GM10248 (cell line): ENCODE data around the gene ZBTB24.
"Not testable (repeated sequence)": the region's sequence is repeated elsewhere in the genome, so short reads cannot be mapped to it uniquely, and the experiment has no call there.

Source experiments
- CTCF ChIA-PET: fragments of 300-600 bp; sonication (Branson Sonifier 250); formaldehyde crosslinking; extraction: SDS; loops from one replicate; lab custom pipeline; 2021; ENCODE audit warnings: antibody characterized with exemption; lab: Yijun Ruan, JAX
- POLR2A ChIA-PET: fragments of 350-650 bp; sonication (Branson Sonifier 250); formaldehyde crosslinking; extraction: SDS; loops from one replicate; lab custom pipeline; 2020; ENCODE audit warnings: antibody characterized with exemption; lab: Yijun Ruan, JAX
- DNase-seq: peaks from one replicate; pipeline ENCODE4 v3.0.0; 2012; ENCODE audit errors: extremely low spot score
- TF ChIP-seq, protein P1 (sequence below): IDR thresholded peaks from 2 replicates; pipeline ENCODE4 v1.5.1; 2012; ENCODE audit warnings: mild to moderate bottlenecking, low read depth; ENCODE audit errors: extremely low read depth, missing control alignments, control extremely low read depth

Gene ZBTB24

DNA sequence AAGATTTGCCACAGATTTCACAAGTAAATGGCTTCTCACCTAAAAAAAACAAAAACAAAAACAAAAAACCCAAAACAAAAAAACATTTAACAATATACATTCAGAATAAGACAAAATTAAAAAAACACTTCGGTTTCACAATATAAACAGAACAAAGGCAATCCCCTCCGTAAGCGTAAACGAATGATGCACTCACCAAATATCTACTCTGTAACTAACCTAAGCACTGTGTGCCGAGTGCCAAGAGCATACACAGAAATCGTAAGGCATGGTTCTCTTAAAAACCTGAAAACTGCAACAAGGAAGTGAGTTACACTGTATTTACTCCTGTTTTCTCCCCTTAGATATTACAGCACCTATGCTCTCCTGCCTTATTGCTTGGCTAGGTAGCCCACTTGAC, 15.3 kb downstream of the ZBTB24 start:
- TF ChIP-seq, protein P1, sequence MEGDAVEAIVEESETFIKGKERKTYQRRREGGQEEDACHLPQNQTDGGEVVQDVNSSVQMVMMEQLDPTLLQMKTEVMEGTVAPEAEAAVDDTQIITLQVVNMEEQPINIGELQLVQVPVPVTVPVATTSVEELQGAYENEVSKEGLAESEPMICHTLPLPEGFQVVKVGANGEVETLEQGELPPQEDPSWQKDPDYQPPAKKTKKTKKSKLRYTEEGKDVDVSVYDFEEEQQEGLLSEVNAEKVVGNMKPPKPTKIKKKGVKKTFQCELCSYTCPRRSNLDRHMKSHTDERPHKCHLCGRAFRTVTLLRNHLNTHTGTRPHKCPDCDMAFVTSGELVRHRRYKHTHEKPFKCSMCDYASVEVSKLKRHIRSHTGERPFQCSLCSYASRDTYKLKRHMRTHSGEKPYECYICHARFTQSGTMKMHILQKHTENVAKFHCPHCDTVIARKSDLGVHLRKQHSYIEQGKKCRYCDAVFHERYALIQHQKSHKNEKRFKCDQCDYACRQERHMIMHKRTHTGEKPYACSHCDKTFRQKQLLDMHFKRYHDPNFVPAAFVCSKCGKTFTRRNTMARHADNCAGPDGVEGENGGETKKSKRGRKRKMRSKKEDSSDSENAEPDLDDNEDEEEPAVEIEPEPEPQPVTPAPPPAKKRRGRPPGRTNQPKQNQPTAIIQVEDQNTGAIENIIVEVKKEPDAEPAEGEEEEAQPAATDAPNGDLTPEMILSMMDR, result no peak
- CTCF ChIA-PET, result no interaction called here
- POLR2A ChIA-PET, result no interaction called here
- no peak for DNase-seq

DNA sequence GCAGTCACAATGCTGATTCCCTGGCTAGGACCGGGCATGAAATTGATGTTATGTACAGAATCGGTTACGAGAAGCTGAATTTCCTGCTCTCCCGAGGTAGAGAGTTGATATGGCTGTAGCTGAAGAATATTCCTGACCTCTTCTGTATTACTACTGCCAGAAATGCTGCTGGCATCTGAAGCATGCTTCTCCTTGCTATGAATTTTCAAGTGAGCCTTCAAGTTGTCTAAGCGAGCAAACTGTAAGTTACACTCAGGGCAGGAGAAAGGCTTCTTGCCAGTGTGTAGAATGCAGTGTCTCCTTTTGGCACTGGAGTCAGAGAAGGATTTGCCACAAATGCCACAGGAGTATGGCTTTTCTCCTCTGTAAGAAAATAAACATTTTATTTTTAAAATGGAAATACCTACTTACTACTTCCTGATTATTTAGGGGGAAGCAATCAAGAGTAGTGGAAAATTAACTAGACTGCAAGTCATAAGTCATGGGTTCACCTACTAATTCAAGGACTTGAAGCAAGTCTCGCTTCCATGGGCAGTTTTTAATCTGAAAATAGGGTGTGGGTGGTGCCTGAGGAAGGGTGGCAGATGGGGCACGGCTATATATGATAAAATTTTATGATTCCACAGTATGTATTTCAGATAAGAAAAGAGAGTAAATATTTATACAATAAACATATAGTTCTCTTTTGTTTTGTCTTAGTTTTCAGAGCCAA, 16.7 kb downstream of the ZBTB24 start:
- ChIA-PET POLR2A (no interaction called here), CTCF (interaction anchor here (1.1 to 2.7 kb wide), 2 partner anchors 11 to 16 kb away, joined by 4 to 11 read pairs; partner anchors contain the start of genes MICAL1 and ZBTB24)
- TF ChIP-seq, protein P1, result no peak
- no peak for DNase-seq

DNA sequence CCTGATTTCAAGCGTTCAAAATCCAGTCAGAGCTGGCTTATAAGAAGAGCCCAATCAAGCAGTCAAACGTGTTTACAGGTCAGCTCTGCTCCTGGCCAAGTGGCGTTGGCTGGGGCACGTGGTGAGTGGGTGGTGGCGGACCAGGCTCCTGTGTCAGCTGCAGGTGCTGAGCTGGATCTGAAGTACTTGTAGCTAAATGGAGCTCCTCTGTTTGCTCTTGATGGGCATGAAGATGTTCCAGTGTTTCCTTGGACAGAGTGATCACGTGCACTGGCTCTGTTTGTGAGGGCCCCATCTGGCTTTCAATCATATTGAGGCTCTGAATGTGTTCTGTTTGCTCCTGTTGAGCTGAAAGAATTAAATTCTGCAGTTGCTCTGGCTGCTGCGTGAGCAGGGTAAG, 17.2 kb downstream of the ZBTB24 start:
- ChIA-PET CTCF (interaction anchor here (1.1 to 2.7 kb wide), 2 partner anchors 10 to 17 kb away, joined by 4 to 11 read pairs; partner anchors contain the start of genes MICAL1 and ZBTB24), POLR2A (no interaction called here)
- TF ChIP-seq, protein P1, result no peak
- DNase-seq, result no peak

DNA sequence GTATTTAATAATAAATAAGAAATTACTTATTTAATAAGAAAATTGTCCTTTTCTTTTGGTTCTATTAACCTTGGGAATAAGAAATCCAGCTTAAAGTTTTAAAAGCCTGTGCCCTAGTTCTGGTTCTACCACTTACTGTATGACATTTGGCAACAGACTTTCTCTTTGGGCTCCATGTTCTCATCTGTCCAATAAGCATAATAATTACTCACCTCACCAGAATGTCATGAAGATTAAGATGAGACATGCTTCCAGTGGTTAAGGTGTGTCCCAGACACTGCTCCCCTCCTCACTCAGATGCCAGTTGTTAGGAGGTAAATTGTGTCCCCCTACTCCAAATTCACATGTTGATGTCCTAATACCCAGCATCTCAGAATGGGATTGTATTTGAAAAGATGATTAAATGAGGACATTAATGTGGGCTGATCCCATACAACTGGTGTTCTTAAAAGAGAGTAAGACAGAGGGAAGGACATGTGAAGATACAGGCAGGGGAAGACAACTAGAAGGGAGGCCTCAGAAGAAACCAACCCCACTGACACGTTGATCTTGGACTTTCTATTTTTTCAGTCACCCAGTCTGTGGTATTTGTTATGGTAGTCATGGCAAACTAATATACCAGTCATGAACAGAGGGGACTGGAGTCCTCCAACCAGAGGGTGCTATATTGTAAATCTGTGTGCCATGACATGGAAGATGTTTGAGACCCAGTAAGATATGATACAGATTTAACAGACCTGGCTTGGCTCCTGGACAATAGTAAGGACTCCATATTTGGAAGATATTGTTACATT, 21.1 kb downstream of the ZBTB24 start:
- ChIA-PET CTCF (interaction anchor here (1.4 to 6.2 kb wide), 2 partner anchors 9 to 14 kb away, joined by 4 to 45 read pairs; no protein-coding TSS in a partner anchor), POLR2A (no interaction called here)
- no peak for DNase-seq
- TF ChIP-seq, protein P1, result no peak

DNA sequence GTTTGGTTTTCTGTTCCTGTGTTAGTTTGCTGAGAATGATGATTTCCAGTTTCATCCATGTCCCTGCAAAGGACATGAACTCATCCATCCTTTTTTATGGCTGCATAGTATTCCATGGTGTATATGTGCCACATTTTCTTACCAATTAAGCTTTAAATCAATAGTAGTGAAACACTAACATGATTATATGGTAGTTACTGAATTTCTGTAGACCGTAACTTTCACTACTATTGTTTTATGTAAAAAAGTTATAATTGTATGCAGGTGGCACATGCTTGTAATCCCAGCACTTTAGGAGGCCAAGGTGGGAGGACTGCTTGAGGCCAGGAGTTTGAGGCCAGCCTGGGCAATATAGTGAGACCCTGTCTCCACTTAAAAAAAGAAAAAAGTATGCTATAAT, 21.8 kb downstream of the ZBTB24 start:
- DNase-seq, POLR2A ChIA-PET: not testable (repeated sequence)
- CTCF ChIA-PET, result interaction anchor here (1.2 to 6.2 kb wide), 4 partner anchors 10 to 78 kb away, joined by 4 to 45 read pairs (median 4); no protein-coding TSS in a partner anchor

DNA sequence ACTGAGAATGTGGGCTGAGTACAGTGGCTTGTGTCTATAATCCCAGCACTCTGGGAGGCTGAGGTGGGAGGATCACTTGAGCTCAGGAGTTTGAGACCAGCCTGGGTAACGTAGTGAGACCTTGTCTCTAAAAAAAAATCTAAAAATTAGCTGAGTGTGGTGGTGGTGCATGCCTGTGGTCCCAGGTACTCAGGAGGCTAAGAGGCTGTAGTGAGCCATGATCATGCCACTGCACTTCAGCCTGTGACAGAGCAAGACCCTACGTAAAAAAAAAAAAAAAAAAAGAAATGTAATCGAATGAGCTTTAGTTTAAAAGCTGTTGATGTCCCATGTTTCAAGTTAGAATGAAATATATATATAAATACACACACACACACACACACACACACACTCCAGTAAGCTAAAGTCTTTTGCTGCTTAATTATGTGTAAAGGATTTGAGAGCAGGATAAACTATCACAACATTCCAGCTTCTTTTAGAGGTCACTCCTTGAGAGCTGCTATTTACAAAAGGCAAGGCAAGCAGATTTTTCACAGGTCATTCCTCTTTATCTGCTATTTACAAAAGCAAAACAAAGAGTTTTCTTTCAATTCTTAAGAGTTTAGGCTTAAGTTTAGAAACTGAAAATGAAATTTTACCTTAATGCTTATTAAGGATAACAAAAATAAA, 22.7 kb downstream of the ZBTB24 start:
- ChIA-PET CTCF (interaction anchor here (0.8 to 6.2 kb wide), 7 partner anchors 11 to 578 kb away, joined by 3 to 45 read pairs (median 4); partner anchors contain the start of genes PPIL6 and SMPD2), POLR2A (interaction anchor here (0.7 to 1.2 kb wide), 2 partner anchors 9 to 1532 kb away, joined by 3 to 6 read pairs; no protein-coding TSS in a partner anchor)
- TF ChIP-seq, protein P1, result no peak
- no peak for DNase-seq
